Osteoblast (primary cell): ENCODE measurements around the gene RPL3. TPM values are rescaled to one million over a fixed set of nuclear protein-coding genes. Genes with fewer than 3 reads are reported as not detected.

Source experiments
- DNase-seq: peaks from one replicate; pipeline ENCODE4 v3.0.0; 2011; ENCODE audit warnings: low spot score, mixed read lengths; ENCODE audit not compliant: insufficient read length; ENCODE audit errors: missing footprints
- H2AFZ ChIP-seq: 2 replicates; pipeline ENCODE4 v1.6.0; 2011; ENCODE audit warnings: mild to moderate bottlenecking, low read length
- H3K27ac ChIP-seq: 2 replicates; pipeline ENCODE4 v1.5.1; 2011; ENCODE audit warnings: mild to moderate bottlenecking, low read depth, low read length, moderate library complexity
- H3K27me3 ChIP-seq: 2 replicates; pipeline ENCODE4 v1.6.0; 2012; ENCODE audit warnings: mild to moderate bottlenecking, control low read depth, inconsistent platforms, low read length, moderate library complexity; ENCODE audit not compliant: insufficient read depth
- H3K36me3 ChIP-seq: 2 replicates; pipeline ENCODE4 v1.5.1; 2011; ENCODE audit warnings: mild to moderate bottlenecking, low read length, control low read depth, moderate library complexity; ENCODE audit not compliant: insufficient read depth
- H3K4me1 ChIP-seq: 2 replicates; pipeline ENCODE4 v1.5.1; 2011; ENCODE audit warnings: mild to moderate bottlenecking, low read length, control low read depth, moderate library complexity; ENCODE audit not compliant: insufficient read depth
- H3K4me2 ChIP-seq: 2 replicates; pipeline ENCODE4 v1.6.0; 2011; ENCODE audit warnings: mild to moderate bottlenecking, low read length; ENCODE audit not compliant: insufficient read depth
- H3K4me3 ChIP-seq: fragments of 200-600 bp; sonication (generic); 3 replicates; pipeline ENCODE4 v1.5.1; 2012; ENCODE audit warnings: mild to moderate bottlenecking, low read length, inconsistent platforms; ENCODE audit not compliant: insufficient read depth
- H3K79me2 ChIP-seq: 2 replicates; pipeline ENCODE4 v1.6.0; 2012; ENCODE audit warnings: mild to moderate bottlenecking, low read length, control low read depth, inconsistent platforms; ENCODE audit not compliant: insufficient read depth
- H3K9me3 ChIP-seq: 2 replicates; pipeline ENCODE4 v1.5.1; 2011; ENCODE audit warnings: low read depth, low read length, control low read depth
- H4K20me1 ChIP-seq: 2 replicates; pipeline ENCODE4 v1.6.0; 2012; ENCODE audit warnings: mild to moderate bottlenecking, low read length, control low read depth; ENCODE audit not compliant: insufficient read depth
- CTCF ChIP-seq: IDR thresholded peaks from 2 replicates; pipeline ENCODE4 v1.5.1; 2011; ENCODE audit warnings: mild to moderate bottlenecking, low read depth, low read length, moderate library complexity; ENCODE audit errors: extremely low read depth
- total RNA-seq: library from RNA; depleted of rRNA; stranded (reverse); fragments of >200 nt; gene quantifications from 2 replicates; pipeline ENCODE4 v1.2.3, GENCODE V29; 2012

RPL3 gene
- total RNA-seq, 1 donor, result 2,119 TPM

GRCh38 chr22:39308614-39309363 is 10.6 kb downstream of the RPL3 start:
- peak overlapping the region; percentile 74 for H3K4me2 ChIP-seq
- no peaks in the 10 kb centered on the region for H3K9me3 ChIP-seq
- peaks cover 24% of the 10 kb centered on the region for H3K36me3 ChIP-seq
- H3K4me1 ChIP-seq, result peaks cover 14% of the 10 kb centered on the region
- H4K20me1 ChIP-seq, result peaks cover 34% of the 10 kb centered on the region
- peaks cover 14% of the 10 kb centered on the region for H3K79me2 ChIP-seq
- H2AFZ ChIP-seq, result peak overlapping the region; percentile 69
- no peaks in the 10 kb centered on the region for H3K27me3 ChIP-seq
- peak; percentile 96 for DNase-seq
- TF ChIP-seq CTCF, result no peak
- H3K4me3 ChIP-seq, result peak overlapping the region; percentile 53
- peak overlapping the region; percentile 73 for H3K27ac ChIP-seq

GRCh38 chr22:39306456-39307361 is 12.7 kb downstream of the RPL3 start:
- H3K4me2 ChIP-seq, result no peak overlapping the region
- peaks cover under 1% of the 10 kb centered on the region for H3K79me2 ChIP-seq
- no peaks in the 10 kb centered on the region for H3K9me3 ChIP-seq
- H2AFZ ChIP-seq, result no peak overlapping the region
- peak; percentile 28 for TF ChIP-seq CTCF
- DNase-seq, result peak; percentile 53
- H3K4me1 ChIP-seq, result peaks cover 14% of the 10 kb centered on the region
- H3K4me3 ChIP-seq, result no peak overlapping the region
- no peak overlapping the region for H3K27ac ChIP-seq
- no peaks in the 10 kb centered on the region for H3K27me3 ChIP-seq
- peaks cover 3% of the 10 kb centered on the region for H3K36me3 ChIP-seq
- H4K20me1 ChIP-seq, result peaks cover 13% of the 10 kb centered on the region

- H2AFZ ChIP-seq, result no peak overlapping the region
- H4K20me1 ChIP-seq, result no peaks in the 10 kb centered on the region
- peaks cover 8% of the 10 kb centered on the region for H3K27me3 ChIP-seq
- peaks cover 10% of the 10 kb centered on the region for H3K4me1 ChIP-seq
- no peaks in the 10 kb centered on the region for H3K79me2 ChIP-seq
- no peak overlapping the region for H3K4me3 ChIP-seq
- no peaks in the 10 kb centered on the region for H3K36me3 ChIP-seq
- H3K4me2 ChIP-seq, result no peak overlapping the region
- H3K27ac ChIP-seq, result no peak overlapping the region
- H3K9me3 ChIP-seq, result no peaks in the 10 kb centered on the region
- DNase-seq, result peak; percentile 62
- no peak for TF ChIP-seq CTCF
Measured at GRCh38 chr22:39303892-39304671, 15.3 kb downstream of the RPL3 start.
